ENCODE measurements around the gene MCMBP. TPM values are rescaled to one million over a fixed set of nuclear protein-coding genes. Genes with fewer than 3 reads are reported as not detected.

MCMBP gene
- total and polyA plus RNA-seq, 10 donors = 14.2 to 67.6 (median 47.7) TPM

GRCh38 chr10:119784340-119785067 lies 88.1 kb downstream of the MCMBP start:
- 34 to 43% (median 39%) methylated on average over 7 of the region's 7 CpGs for WGBS, 5 donors
- no peaks in the 10 kb centered on the region for H3K9me3 ChIP-seq
- no peak for DNase-seq
- no peaks in the 10 kb centered on the region for H3K36me3 ChIP-seq
- peaks cover 0 to 43% (median 15%) of the 10 kb centered on the region in 6 donors for H3K4me1 ChIP-seq
- intact Hi-C loops (cut with DNase I; ENCODE audit: low total_unique reads) = no loop called here
- H3K4me3 ChIP-seq = no peak overlapping the region
- TF ChIP-seq POLR2A (IDR thresholded peaks at IDR 0.05) (no peak), POLR2AphosphoS5 (IDR thresholded peaks at IDR 0.05) (no peak), CTCF (IDR thresholded peaks at IDR 0.05 in 8 of 11, conservative IDR thresholded peaks at IDR 0.05 in 3 of 11) (no peak)
- peak overlapping the region in 1 of 8 donors; percentile 40 for H3K27ac ChIP-seq
- no peaks in the 10 kb centered on the region for H3K27me3 ChIP-seq (replicated peaks in 1 of 7)

GRCh38 chr10:119783665-119784027 lies 89.0 kb downstream of the MCMBP start:
- H3K27me3 ChIP-seq (replicated peaks in 1 of 7) = no peaks in the 10 kb centered on the region
- DNase-seq = no peak
- peaks cover 0 to 43% (median 15%) of the 10 kb centered on the region in 6 donors for H3K4me1 ChIP-seq
- H3K4me3 ChIP-seq = peak overlapping the region in 1 of 8 donors; percentile 39
- intact Hi-C loops (cut with DNase I; ENCODE audit: low total_unique reads) = no loop called here
- H3K27ac ChIP-seq = peak overlapping the region in 6 of 8 donors; percentile 7 to 49 (median 37)
- H3K9me3 ChIP-seq = no peaks in the 10 kb centered on the region
- H3K36me3 ChIP-seq = no peaks in the 10 kb centered on the region
- TF ChIP-seq POLR2A (IDR thresholded peaks at IDR 0.05) = no peak
- TF ChIP-seq CTCF (IDR thresholded peaks at IDR 0.05 in 8 of 11, conservative IDR thresholded peaks at IDR 0.05 in 3 of 11) = no peak
- TF ChIP-seq POLR2AphosphoS5 (IDR thresholded peaks at IDR 0.05) = no peak
- 30 to 44% (median 37%) methylated on average over 7 of the region's 7 CpGs for WGBS, 5 donors

GRCh38 chr10:119782981-119783664 lies 89.5 kb downstream of the MCMBP start:
- intact Hi-C loops (cut with DNase I; ENCODE audit: low total_unique reads) = no loop called here
- Histone ChIP-seq H3K4me1 (peaks cover 0 to 43% (median 15%) of the 10 kb centered on the region in 6 donors), H3K36me3 (no peaks in the 10 kb centered on the region), H3K4me3 (peak overlapping the region in 1 of 8 donors; percentile 39), H3K9me3 (no peaks in the 10 kb centered on the region), H3K27ac (peak overlapping the region in 6 of 8 donors; percentile 7 to 49 (median 37)), H3K27me3 (replicated peaks in 1 of 7) (no peaks in the 10 kb centered on the region)
- TF ChIP-seq POLR2A (IDR thresholded peaks at IDR 0.05) = no peak
- no peak for TF ChIP-seq POLR2AphosphoS5 (IDR thresholded peaks at IDR 0.05)
- no peak for DNase-seq
- 75 to 91% (median 89%) methylated on average over 4 of the region's 4 CpGs for WGBS, 5 donors

GRCh38 chr10:119781498-119781897 lies 91.1 kb downstream of the MCMBP start:
- TF ChIP-seq POLR2A (IDR thresholded peaks at IDR 0.05) = no peak
- no peak for TF ChIP-seq POLR2AphosphoS5 (IDR thresholded peaks at IDR 0.05)
- TF ChIP-seq CTCF (IDR thresholded peaks at IDR 0.05 in 8 of 11, conservative IDR thresholded peaks at IDR 0.05 in 3 of 11) = no peak
- Histone ChIP-seq H3K9me3 (no peaks in the 10 kb centered on the region), H3K27ac (no peak overlapping the region), H3K27me3 (replicated peaks in 1 of 7) (no peaks in the 10 kb centered on the region), H3K4me3 (no peak overlapping the region), H3K4me1 (peaks cover 0 to 43% (median 15%) of the 10 kb centered on the region in 6 donors), H3K36me3 (no peaks in the 10 kb centered on the region)
- no peak for DNase-seq
- WGBS, 5 donors = 71 to 87% (median 83%) methylated on average over 2 of the region's 2 CpGs
- intact Hi-C loops (cut with DNase I; ENCODE audit: low total_unique reads) = no loop called here

Measured in spleen (tissue), 11 donors.